ENCODE measurements around the gene MROH7. TPM values are rescaled to one million over a fixed set of nuclear protein-coding genes. Genes with fewer than 3 reads are reported as not detected.

MROH7 gene
- total RNA-seq, 4 donors from 2014 or later: 0.42 to 1.3 (median 0.89) TPM

DNA sequence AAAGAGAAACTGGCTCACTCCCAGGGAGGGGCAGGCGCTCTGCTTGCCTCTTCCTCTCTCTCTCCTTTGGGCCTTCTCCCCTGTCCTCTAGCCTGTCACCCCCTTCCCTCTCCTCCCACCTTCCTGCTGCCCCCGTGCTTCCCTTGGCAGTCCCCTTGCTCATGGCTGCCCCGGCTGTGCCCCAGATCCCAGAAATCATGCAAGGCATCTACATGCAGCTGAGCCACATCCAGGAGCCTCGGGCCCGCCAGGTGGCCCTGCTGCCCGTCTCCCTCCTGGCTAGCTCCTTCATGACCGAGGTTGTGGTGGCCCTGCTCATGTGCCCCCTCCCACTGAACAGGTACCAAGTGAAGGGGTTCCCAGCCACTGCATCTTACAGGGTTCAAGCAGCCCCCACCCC, 38.1 kb downstream of the MROH7 start:
- in situ Hi-C loops (cut with MboI; ENCODE audit: low sequenced_read_pairs in 4 of 4) (no loop called here), intact Hi-C loops (cut with DNase I; ENCODE audit: low total_unique reads) (no loop called here)
- Histone ChIP-seq H3K27ac (no peak overlapping the region), H3K36me3 (no peaks in the 10 kb centered on the region), H3K4me1 (no peaks in the 10 kb centered on the region), H3K9me3 (no peaks in the 10 kb centered on the region), H3K4me3 (no peak overlapping the region), H3K27me3 (no peaks in the 10 kb centered on the region)
- ATAC-seq (no peak), DNase-seq (no peak)
- TF ChIP-seq, protein P1, sequence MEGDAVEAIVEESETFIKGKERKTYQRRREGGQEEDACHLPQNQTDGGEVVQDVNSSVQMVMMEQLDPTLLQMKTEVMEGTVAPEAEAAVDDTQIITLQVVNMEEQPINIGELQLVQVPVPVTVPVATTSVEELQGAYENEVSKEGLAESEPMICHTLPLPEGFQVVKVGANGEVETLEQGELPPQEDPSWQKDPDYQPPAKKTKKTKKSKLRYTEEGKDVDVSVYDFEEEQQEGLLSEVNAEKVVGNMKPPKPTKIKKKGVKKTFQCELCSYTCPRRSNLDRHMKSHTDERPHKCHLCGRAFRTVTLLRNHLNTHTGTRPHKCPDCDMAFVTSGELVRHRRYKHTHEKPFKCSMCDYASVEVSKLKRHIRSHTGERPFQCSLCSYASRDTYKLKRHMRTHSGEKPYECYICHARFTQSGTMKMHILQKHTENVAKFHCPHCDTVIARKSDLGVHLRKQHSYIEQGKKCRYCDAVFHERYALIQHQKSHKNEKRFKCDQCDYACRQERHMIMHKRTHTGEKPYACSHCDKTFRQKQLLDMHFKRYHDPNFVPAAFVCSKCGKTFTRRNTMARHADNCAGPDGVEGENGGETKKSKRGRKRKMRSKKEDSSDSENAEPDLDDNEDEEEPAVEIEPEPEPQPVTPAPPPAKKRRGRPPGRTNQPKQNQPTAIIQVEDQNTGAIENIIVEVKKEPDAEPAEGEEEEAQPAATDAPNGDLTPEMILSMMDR (IDR thresholded peaks at IDR 0.05 in 4 of 5, conservative IDR thresholded peaks at IDR 0.05 in 1 of 5): no peak
- no peak for TF ChIP-seq POLR2A (IDR thresholded peaks at IDR 0.05)

DNA sequence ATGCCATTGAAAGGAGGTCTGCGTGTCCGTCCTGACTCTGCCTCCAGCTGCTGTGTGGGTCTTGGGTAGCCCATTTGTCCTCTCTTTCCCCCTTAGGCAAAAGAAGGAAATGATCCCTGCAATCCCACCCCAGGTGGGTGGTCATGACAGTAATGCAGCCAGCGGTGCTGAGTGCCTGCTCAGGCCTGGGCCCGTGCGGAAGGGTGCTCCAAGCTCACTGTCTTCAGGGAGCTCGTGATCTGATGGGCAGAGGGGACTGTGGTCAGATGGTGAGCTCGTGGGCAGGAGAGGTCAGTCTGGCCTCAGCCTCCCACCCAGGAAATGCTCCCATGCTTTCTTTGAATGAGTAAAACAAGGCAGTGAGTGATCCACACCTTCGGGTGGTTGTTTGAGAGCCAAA, 38.8 kb downstream of the MROH7 start:
- intact Hi-C loops (cut with DNase I; ENCODE audit: low total_unique reads) (no loop called here), in situ Hi-C loops (cut with MboI; ENCODE audit: low sequenced_read_pairs in 4 of 4) (no loop called here)
- Histone ChIP-seq H3K9me3 (no peaks in the 10 kb centered on the region), H3K36me3 (no peaks in the 10 kb centered on the region), H3K4me1 (no peaks in the 10 kb centered on the region), H3K27ac (no peak overlapping the region), H3K27me3 (no peaks in the 10 kb centered on the region), H3K4me3 (no peak overlapping the region)
- TF ChIP-seq, protein P1 (IDR thresholded peaks at IDR 0.05 in 4 of 5, conservative IDR thresholded peaks at IDR 0.05 in 1 of 5): no peak
- no peak for TF ChIP-seq POLR2A (IDR thresholded peaks at IDR 0.05)
- no peak for DNase-seq
- no peak for ATAC-seq

DNA sequence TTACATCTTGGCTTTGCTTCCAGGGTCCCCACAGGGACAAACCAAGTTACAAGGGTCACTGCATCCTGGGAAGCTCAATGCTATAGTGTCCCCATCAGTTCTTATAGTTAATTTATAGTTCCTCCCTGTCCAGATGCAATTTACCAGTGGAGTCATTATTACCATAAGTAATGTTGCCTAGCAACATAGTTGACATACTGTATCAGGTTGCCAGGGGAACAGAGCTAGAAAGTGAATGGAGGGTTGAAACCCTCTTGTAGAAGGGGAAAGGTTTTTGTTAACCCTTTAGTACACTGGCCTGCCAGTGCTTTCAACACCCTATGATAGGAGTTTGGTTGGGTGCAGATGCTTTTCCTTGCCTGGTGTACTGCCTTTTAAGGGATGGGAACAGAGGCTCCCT, 39.8 kb downstream of the MROH7 start:
- Histone ChIP-seq H3K9me3 (no peaks in the 10 kb centered on the region), H3K4me1 (no peaks in the 10 kb centered on the region), H3K27ac (no peak overlapping the region), H3K27me3 (no peaks in the 10 kb centered on the region), H3K36me3 (no peaks in the 10 kb centered on the region), H3K4me3 (no peak overlapping the region)
- intact Hi-C loops (cut with DNase I; ENCODE audit: low total_unique reads): no loop called here
- no peak for DNase-seq
- in situ Hi-C loops (cut with MboI; ENCODE audit: low sequenced_read_pairs in 4 of 4): no loop called here
- TF ChIP-seq, protein P1 (IDR thresholded peaks at IDR 0.05 in 4 of 5, conservative IDR thresholded peaks at IDR 0.05 in 1 of 5): no peak
- TF ChIP-seq POLR2A (IDR thresholded peaks at IDR 0.05): no peak
- no peak for ATAC-seq

DNA sequence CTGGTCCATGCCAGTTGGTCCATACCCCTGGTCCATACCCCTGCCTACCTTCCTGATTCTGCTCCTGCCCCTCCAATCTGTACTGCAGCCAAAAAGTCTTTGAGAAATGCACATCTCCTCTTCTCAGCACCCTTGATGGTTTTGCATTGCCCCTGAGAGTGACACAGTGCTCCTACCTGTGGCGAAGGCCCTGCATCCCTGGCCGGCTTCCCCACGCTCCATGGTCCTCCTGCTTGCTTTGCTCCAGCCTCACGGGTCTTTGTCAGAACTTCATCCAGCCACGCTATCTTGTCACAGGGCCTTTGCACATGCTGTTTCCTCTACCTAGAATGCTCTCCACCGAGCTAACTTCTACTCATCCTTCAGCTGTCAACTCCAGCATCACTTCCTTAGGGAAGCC, 41.9 kb downstream of the MROH7 start:
- no peaks in the 10 kb centered on the region for H3K4me1 ChIP-seq
- no peaks in the 10 kb centered on the region for H3K9me3 ChIP-seq
- in situ Hi-C loops (cut with MboI; ENCODE audit: low sequenced_read_pairs in 4 of 4): no loop called here
- no peak for ATAC-seq
- no peaks in the 10 kb centered on the region for H3K27me3 ChIP-seq
- intact Hi-C loops (cut with DNase I; ENCODE audit: low total_unique reads): no loop called here
- DNase-seq: no peak
- TF ChIP-seq, protein P1 (IDR thresholded peaks at IDR 0.05 in 4 of 5, conservative IDR thresholded peaks at IDR 0.05 in 1 of 5): no peak
- no peak for TF ChIP-seq POLR2A (IDR thresholded peaks at IDR 0.05)
- H3K4me3 ChIP-seq: no peak overlapping the region
- no peak overlapping the region for H3K27ac ChIP-seq
- H3K36me3 ChIP-seq: no peaks in the 10 kb centered on the region

DNA sequence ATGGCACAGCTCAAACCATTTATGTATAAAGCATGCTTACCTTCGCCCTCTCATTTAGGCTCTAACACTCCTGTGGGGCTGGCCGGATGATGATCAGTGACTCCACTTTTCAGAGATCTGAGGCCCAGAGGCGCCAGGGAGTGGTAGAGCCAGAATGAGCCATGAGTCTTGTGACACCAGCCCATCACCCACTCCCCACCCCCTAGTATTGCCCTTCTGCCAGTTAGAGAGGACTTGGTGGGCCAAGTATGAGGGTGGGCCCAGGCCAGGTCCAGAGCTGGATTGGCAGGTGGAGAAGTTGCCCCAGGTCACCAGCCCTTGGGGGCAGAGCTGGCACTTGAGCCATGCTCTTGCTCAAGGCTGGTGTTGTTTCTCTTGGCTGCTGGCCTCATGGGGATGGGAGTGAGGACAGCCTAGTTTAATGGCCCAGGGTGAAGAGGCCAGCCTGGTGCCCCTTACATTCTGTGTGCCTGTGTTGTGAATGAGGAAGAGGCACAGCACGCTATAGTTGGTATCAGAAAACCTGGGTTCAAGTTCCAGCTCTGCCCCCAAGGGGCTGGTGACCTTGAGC, 43.8 kb downstream of the MROH7 start:
- Histone ChIP-seq H3K4me3 (no peak overlapping the region), H3K27ac (no peak overlapping the region), H3K4me1 (no peaks in the 10 kb centered on the region), H3K36me3 (no peaks in the 10 kb centered on the region), H3K9me3 (no peaks in the 10 kb centered on the region), H3K27me3 (no peaks in the 10 kb centered on the region)
- in situ Hi-C loops (cut with MboI; ENCODE audit: low sequenced_read_pairs in 4 of 4): no loop called here
- DNase-seq: no peak
- no peak for TF ChIP-seq POLR2A (IDR thresholded peaks at IDR 0.05)
- TF ChIP-seq, protein P1 (IDR thresholded peaks at IDR 0.05 in 4 of 5, conservative IDR thresholded peaks at IDR 0.05 in 1 of 5): no peak
- intact Hi-C loops (cut with DNase I; ENCODE audit: low total_unique reads): no loop called here
- no peak for ATAC-seq

All from gastrocnemius medialis (tissue), 4 donors.